ENCODE data around the gene TNFSF11. TPM values are rescaled to one million over a fixed set of nuclear protein-coding genes. Genes with fewer than 3 reads are reported as not detected.

TNFSF11 gene
- total and polyA plus RNA-seq, 2 of the 4 experiments (the other 2 are of a cell fraction) = not detected

DNA sequence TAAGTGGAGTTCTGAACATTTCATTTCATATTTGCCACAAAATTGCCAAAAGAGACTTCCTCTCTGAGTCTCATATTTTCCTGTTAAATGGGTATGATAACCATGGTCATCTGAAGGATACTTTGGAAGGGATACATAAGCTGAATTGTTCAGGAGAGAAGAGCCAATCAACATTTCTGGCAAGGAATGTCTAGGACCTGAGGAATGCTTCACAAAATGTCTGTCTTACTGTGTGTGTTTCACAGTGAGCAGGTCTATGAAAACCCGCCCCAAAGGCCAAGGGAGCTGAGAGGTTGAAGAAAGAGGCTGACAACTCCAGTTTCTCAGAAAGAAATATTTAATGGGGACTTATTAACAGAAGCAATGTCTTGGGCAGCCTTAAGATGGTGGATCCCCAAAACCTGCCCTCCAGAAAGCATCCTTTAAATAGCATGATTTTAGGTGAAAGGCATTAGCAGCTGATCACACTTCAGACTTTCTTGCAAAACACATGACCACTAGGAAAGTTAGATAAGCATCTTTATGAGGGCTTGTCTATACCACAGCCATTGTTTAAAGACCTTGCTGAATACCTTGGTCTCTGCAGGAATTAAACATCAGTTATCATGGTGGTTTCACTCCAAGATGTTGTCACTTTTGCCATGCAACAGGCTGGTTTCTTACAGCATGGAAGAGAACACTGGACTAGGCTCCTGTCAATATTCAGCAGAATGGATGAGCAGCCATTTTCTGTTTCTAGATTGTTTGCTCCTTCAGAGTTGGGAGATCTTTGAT, 78.9 kb downstream of the TNFSF11 start:
- POLR2A ChIA-PET (ENCODE audit: unreplicated experiment) = no interaction called here
- Histone ChIP-seq H3K9ac (ENCODE audit: low read depth, low read length) (no peak overlapping the region), H2AK9ac (replicated peaks; ENCODE audit: low read depth, low read length, poor library complexity) (no peak overlapping the region), H3K79me1 (ENCODE audit: low read depth in 1 of 2, low read length in 2 of 2) (no peaks in the 10 kb centered on the region), H3K18ac (ENCODE audit: low read depth, low read length) (no peak overlapping the region), H4K20me1 (ENCODE audit: insufficient read depth, low read length) (no peaks in the 10 kb centered on the region), H3K4ac (ENCODE audit: low read depth, low read length) (no peak overlapping the region), H2AFZ (replicated peaks; ENCODE audit: low read length, poor library complexity) (no peak overlapping the region), H3K23ac (ENCODE audit: low read depth, low read length) (no peak overlapping the region), H3K27ac (ENCODE audit: insufficient read depth, low read length) (no peak overlapping the region), H2BK120ac (ENCODE audit: low read depth, low read length) (no peak overlapping the region), H4K8ac (ENCODE audit: low read depth in 2 of 2, low read length in 2 of 2) (no peak overlapping the region), H3K4me1 (ENCODE audit: control insufficient read depth, insufficient read depth, low read length) (no peaks in the 10 kb centered on the region), H2AK5ac (ENCODE audit: low read depth, low read length) (no peak overlapping the region), H3K36me3 (ENCODE audit: control insufficient read depth, insufficient read depth, low read length) (no peaks in the 10 kb centered on the region), H2BK20ac (ENCODE audit: low read depth, low read length) (no peak overlapping the region), H3K4me2 (ENCODE audit: low read depth, low read length) (no peak overlapping the region), H3K9me1 (ENCODE audit: insufficient read depth, low read length) (no peaks in the 10 kb centered on the region), H2BK5ac (ENCODE audit: low read depth, low read length, poor library complexity, severe bottlenecking) (no peak overlapping the region), H3K4me3 (ENCODE audit: insufficient read depth, low read depth, low read length) (no peak overlapping the region), H4K5ac (ENCODE audit: low read depth, low read length) (no peak overlapping the region), H3K27me3 (ENCODE audit: control insufficient read depth, insufficient read depth, low read length) (peaks cover 42% of the 10 kb centered on the region), H4K91ac (ENCODE audit: insufficient read depth, low read depth, low read length) (no peak overlapping the region), H2BK15ac (ENCODE audit: low read depth, low read length) (no peak overlapping the region), H3K9me3 (ENCODE audit: control insufficient read depth, insufficient read depth, low read length) (no peaks in the 10 kb centered on the region), H3K14ac (replicated peaks; ENCODE audit: low read depth, low read length) (no peak overlapping the region), H3K56ac (ENCODE audit: extremely low read depth, insufficient read depth, low read length) (no peak overlapping the region)
- ATAC-seq (ENCODE audit: low read depth) (no peak), DNase-seq (no peak)
- in situ Hi-C loops (cut with MboI; ENCODE audit: low sequenced_read_pairs) (no loop called here), dilution Hi-C loops (cut with HindIII; ENCODE audit: low sequenced_read_pairs, unreplicated experiment) (no loop called here), intact Hi-C loops (cut with micrococcal nuclease) (loop anchor here (10.0 kb wide), 1 partner anchor 1152 kb away; no protein-coding TSS in a partner anchor)
- CTCF ChIA-PET = no interaction called here
- WGBS, 2 experiments (ENCODE audit: extremely low coverage in 2 of 2, insufficient read length in 1 of 2) = 40% methylated on average over 1 of the region's 1 CpG; no CpG with 5 or more reads in 1 of the 2 experiments
- TF ChIP-seq, protein P1, sequence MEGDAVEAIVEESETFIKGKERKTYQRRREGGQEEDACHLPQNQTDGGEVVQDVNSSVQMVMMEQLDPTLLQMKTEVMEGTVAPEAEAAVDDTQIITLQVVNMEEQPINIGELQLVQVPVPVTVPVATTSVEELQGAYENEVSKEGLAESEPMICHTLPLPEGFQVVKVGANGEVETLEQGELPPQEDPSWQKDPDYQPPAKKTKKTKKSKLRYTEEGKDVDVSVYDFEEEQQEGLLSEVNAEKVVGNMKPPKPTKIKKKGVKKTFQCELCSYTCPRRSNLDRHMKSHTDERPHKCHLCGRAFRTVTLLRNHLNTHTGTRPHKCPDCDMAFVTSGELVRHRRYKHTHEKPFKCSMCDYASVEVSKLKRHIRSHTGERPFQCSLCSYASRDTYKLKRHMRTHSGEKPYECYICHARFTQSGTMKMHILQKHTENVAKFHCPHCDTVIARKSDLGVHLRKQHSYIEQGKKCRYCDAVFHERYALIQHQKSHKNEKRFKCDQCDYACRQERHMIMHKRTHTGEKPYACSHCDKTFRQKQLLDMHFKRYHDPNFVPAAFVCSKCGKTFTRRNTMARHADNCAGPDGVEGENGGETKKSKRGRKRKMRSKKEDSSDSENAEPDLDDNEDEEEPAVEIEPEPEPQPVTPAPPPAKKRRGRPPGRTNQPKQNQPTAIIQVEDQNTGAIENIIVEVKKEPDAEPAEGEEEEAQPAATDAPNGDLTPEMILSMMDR (conservative IDR thresholded peaks at IDR 0.05; ENCODE audit: low read depth, low read length) = no peak
- TF ChIP-seq MAFK (IDR thresholded peaks at IDR 0.05; ENCODE audit: low read depth, low read length) (no peak), USF2 (IDR thresholded peaks at IDR 0.05; ENCODE audit: low read depth, low read length) (no peak), NFE2L2 (IDR thresholded peaks at IDR 0.05; ENCODE audit: low read depth, low read length) (no peak), SMC3 (IDR thresholded peaks at IDR 0.05; ENCODE audit: low read depth, low read length) (no peak), CEBPB (IDR thresholded peaks at IDR 0.05; ENCODE audit: low read depth, low read length) (no peak), BHLHE40 (IDR thresholded peaks at IDR 0.05; ENCODE audit: low read depth, low read length) (no peak)
- no TSS peak for BruUV-seq (replicated peaks)

Measured in IMR-90 (cell line).